AG10803 (cell line): Measurements from ENCODE around the gene ZCCHC2.

Experiments
- DNase-seq: peaks from one replicate; pipeline ENCODE4 v3.0.0; 2010; ENCODE audit warnings: low read depth
- H3K4me3 ChIP-seq: 2 replicates; pipeline ENCODE4 v1.5.1; 2011; ENCODE audit warnings: mild to moderate bottlenecking, low read length, control low read depth
- TF ChIP-seq, protein P1 (sequence below): conservative IDR thresholded peaks from 2 replicates; pipeline ENCODE4 v1.5.1; 2011; ENCODE audit warnings: mild to moderate bottlenecking, low read length, control low read depth, inconsistent platforms

Gene ZCCHC2

DNA sequence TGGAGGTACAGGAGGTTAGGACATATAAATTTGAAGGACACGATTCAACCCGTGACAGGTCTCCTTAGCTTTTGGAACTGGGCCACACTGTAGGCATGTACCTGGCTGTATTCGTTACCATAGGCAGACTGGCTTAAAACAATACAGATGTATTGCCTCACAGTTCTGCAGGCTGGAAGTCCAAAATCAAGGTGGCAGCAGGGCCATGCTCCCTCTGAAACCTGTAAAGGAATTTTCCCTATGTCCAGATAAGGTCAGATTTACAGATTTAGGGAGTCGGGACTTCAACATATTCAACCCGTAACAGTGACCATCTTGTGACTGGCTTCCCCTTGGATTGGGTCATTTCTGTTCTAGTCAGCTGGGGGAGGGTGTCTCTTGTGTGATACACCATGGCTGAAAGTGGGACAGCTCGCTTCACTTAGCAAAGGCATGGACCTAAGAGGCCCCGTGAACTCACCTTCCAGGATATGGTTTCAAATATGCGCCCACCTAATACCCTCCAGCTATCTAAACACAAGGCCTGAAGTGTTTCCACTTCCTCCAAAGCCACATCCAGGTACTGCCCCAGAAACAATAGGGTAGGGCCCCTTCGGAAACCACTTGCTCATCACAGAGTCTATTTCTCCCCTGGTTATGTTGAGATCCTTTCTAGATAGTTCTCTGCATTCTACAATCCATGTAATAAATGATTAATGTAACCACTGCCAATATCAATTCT is 85.0 kb downstream of the ZCCHC2 start:
- TF ChIP-seq, protein P1, sequence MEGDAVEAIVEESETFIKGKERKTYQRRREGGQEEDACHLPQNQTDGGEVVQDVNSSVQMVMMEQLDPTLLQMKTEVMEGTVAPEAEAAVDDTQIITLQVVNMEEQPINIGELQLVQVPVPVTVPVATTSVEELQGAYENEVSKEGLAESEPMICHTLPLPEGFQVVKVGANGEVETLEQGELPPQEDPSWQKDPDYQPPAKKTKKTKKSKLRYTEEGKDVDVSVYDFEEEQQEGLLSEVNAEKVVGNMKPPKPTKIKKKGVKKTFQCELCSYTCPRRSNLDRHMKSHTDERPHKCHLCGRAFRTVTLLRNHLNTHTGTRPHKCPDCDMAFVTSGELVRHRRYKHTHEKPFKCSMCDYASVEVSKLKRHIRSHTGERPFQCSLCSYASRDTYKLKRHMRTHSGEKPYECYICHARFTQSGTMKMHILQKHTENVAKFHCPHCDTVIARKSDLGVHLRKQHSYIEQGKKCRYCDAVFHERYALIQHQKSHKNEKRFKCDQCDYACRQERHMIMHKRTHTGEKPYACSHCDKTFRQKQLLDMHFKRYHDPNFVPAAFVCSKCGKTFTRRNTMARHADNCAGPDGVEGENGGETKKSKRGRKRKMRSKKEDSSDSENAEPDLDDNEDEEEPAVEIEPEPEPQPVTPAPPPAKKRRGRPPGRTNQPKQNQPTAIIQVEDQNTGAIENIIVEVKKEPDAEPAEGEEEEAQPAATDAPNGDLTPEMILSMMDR, result no peak
- DNase-seq, result no peak
- H3K4me3 ChIP-seq, result no peak overlapping the region

DNA sequence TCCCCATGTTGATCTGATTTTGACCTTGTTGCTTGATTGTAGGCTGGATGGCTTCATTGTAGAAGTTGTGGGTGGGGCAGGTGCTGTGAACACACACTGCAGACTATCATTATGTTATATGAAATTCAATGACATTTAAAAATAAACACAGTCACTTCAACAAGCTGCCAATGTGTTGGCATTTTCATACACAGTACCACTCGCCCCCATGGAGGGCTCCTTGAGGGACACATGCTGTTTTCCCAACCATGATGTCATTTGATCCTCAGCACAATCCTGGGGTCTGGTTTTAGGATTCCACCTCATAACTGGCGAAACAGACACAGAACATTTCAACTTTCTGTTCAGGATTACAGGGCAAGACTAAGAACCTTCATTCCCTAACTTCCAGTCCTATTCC is 86.9 kb downstream of the ZCCHC2 start:
- TF ChIP-seq, protein P1, result no peak
- H3K4me3 ChIP-seq, result no peak overlapping the region
- DNase-seq, result no peak

DNA sequence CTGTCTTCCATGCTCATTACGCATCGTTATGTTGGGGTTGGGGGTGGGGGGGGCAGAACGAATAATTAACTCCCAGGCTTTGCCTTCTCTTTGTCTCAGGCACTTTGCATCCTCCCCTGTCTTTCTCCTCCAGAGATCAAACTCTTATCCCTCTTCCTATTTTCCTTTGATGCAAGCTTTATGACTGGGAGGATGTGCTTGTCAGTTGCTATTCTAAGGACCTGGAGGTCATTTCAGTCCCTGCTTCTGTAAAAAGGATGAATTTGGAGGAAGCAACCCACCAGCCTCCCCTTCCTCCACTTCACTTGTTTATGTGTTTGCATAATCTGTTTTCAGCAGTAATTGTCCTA is 87.5 kb downstream of the ZCCHC2 start:
- H3K4me3 ChIP-seq, result no peak overlapping the region
- TF ChIP-seq, protein P1, result no peak
- DNase-seq, result no peak

DNA sequence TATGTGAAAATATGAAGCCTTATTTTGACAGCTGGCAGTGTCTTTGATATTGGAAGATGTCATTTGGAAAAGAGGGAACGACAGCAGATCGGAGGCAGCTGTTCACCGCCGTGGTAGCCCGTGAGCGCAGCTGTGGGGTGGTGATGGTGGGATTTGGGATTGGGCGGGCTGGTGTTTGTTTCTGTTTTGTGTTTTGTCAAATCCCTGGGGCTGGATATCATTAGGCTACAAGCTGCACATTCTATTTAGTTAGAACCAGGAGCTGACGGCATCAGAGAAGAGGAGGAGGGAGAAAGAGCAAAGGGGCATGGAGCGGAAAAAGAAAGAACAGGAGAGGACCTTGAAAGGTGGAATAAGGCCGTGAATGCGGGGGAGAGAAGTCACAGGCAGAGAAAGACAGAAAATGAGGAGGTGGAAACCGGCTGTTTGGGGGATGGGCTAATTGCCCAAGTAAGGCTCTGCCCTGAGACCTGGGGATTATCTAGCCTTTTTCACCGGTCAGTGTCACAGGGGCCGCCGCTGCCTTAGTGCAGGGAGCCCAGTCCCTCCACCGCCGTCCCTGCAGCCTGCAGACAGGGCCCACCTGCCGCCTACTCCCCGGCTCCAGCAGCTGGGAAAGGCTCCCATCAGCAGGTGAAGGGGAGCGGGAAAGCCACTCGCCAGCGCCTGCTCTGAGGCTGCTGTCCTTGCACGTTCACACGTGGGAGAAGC is 88.0 kb downstream of the ZCCHC2 start:
- DNase-seq, result no peak
- TF ChIP-seq, protein P1, result no peak
- no peak overlapping the region; the same call in 1 of the 2 replicates for H3K4me3 ChIP-seq

DNA sequence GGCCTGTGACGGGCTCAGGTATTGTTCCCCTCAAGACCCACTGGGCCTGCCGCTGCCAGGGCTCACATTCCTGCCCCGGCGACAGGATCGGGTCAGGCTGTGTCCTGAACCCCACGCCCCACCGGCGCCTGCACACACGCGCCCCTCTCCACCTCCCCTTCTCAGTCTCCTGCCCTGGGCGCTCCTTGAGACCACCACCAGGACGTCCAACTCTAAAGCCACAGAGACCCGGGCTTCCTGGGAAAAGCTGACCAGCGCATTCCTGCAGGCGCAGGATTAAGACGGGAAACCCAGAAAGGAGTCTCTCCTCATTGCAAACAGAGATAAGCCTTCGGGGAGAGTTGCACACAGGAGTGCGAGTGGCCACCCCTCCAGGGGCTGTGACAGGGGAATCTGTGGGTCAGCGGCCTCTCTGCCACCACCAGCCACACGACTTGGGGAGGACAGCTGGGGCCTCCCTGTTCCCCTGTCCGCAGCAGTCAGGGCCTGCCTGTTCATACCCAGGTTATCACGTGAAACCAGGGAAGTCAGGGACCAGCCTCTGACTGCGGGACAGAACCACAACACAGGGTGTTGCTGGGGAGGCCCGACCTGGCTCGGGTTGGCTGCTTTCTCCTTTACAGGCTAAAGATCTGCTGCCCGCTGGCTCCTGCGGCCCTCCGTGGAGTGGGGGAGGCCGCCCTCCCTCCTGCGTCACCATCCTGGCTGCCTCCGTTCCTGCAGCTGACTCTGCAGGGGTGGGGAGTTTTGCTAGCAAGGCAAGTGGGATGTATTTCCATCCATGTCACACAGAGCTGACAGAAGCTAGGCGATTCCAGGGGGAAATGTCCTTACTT is 88.8 kb downstream of the ZCCHC2 start:
- no peak for DNase-seq
- TF ChIP-seq, protein P1, result no peak
- H3K4me3 ChIP-seq, result no peak overlapping the region

DNA sequence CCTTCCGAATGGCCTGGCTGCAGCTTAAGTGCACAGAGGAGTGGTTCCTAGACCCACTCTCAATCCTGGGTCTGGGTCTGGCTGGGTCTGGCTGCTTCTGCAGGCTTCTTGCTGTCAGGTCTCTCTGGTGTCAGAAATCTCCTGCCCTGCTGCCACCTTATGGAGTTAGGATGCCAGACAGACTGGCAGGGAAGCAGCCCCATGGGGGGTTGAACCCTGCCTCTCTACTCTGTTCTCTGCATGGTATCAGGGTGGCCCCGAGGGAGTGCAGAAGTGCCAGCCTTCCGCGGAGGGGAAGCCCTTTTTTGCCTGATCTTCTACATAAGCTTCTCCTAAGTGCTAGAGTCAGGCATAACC is 89.4 kb downstream of the ZCCHC2 start:
- H3K4me3 ChIP-seq, result no peak overlapping the region
- TF ChIP-seq, protein P1, result no peak
- DNase-seq, result no peak

DNA sequence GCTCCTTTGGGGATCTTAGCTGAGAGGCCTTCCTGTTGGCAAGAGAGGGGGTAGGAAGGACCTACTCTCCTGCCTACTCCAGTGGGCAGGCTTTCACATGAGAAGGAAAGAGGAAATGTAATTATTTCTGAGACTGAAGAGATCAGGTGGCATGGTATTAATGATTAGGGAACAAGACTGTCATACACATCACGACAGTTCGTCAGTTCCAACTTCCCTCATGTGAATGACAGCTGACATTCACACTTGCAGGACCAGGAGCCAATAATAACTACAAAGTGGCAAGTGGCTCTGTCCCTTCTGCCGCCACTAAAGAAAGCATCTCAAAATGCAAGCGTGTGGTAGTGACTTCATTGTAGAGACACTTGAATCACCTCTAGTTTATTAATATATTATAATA is 90.0 kb downstream of the ZCCHC2 start:
- no peak overlapping the region for H3K4me3 ChIP-seq
- TF ChIP-seq, protein P1, result no peak
- no peak for DNase-seq
